Ishikawa (cell line): ENCODE data around the gene CPT1B.

Experiments used
- CEBPB ChIP-seq: IDR thresholded peaks from 2 replicates; pipeline ENCODE4 v1.6.1; 2012
- CREB1 ChIP-seq: IDR thresholded peaks from 2 replicates; pipeline ENCODE4 v1.6.1; 2012; ENCODE audit warnings: low read depth
- EGR1 ChIP-seq: IDR thresholded peaks from 2 replicates; pipeline ENCODE4 v1.6.1; 2012
- EP300 ChIP-seq: IDR thresholded peaks from 2 replicates; pipeline ENCODE4 v1.6.1; 2012; ENCODE audit warnings: borderline replicate concordance
- FOXM1 ChIP-seq: IDR thresholded peaks from 2 replicates; pipeline ENCODE4 v1.6.1; 2012; ENCODE audit warnings: low read depth, borderline replicate concordance
- MAX ChIP-seq: IDR thresholded peaks from 2 replicates; pipeline ENCODE4 v1.6.1; 2012
- NFIC ChIP-seq: IDR thresholded peaks from 2 replicates; pipeline ENCODE4 v1.6.1; 2012
- RAD21 ChIP-seq: IDR thresholded peaks from 2 replicates; pipeline ENCODE4 v1.6.1; 2012; ENCODE audit warnings: low read depth
- REST ChIP-seq: IDR thresholded peaks from 2 replicates; pipeline ENCODE4 v1.6.1; 2012; ENCODE audit warnings: low read depth, mild to moderate bottlenecking
- TAF1 ChIP-seq: IDR thresholded peaks from 2 replicates; pipeline ENCODE4 v1.6.1; 2012; ENCODE audit warnings: low read depth, mild to moderate bottlenecking
- TCF12 ChIP-seq: IDR thresholded peaks from 2 replicates; pipeline ENCODE4 v1.6.1; 2012; ENCODE audit warnings: low read depth
- TEAD4 ChIP-seq: IDR thresholded peaks from 2 replicates; pipeline ENCODE4 v1.6.1; 2012
- USF1 ChIP-seq: IDR thresholded peaks from 2 replicates; pipeline ENCODE4 v1.6.1; 2012
- YY1 ChIP-seq: IDR thresholded peaks from 2 replicates; pipeline ENCODE4 v1.6.1; 2012; ENCODE audit warnings: low read depth
- ZBTB7A ChIP-seq: IDR thresholded peaks from 2 replicates; pipeline ENCODE4 v1.6.1; 2012; ENCODE audit warnings: low read depth

Gene CPT1B

GRCh38 chr22:50560034-50560433 lies 18.2 kb downstream of the CPT1B start:
- no peak for TF ChIP-seq USF1
- TF ChIP-seq YY1: no peak
- no peak for TF ChIP-seq TCF12
- TF ChIP-seq CEBPB: no peak
- TF ChIP-seq RAD21: no peak
- TF ChIP-seq ZBTB7A: no peak
- TF ChIP-seq TAF1: no peak
- no peak for TF ChIP-seq MAX
- no peak for TF ChIP-seq FOXM1
- TF ChIP-seq EGR1: no peak
- TF ChIP-seq NFIC: no peak
- TF ChIP-seq EP300: no peak
- TF ChIP-seq CREB1: no peak
- TF ChIP-seq REST: no peak
- TF ChIP-seq TEAD4: no peak

GRCh38 chr22:50556703-50557102 lies 21.5 kb downstream of the CPT1B start:
- TF ChIP-seq YY1 (no peak), NFIC (no peak), EP300 (no peak), REST (no peak), EGR1 (no peak), TEAD4 (no peak), CEBPB (no peak), USF1 (no peak), CREB1 (no peak), RAD21 (no peak), TCF12 (no peak), MAX (no peak)

GRCh38 chr22:50553310-50553709 lies 24.9 kb downstream of the CPT1B start:
- TF ChIP-seq EP300 (no peak), YY1 (no peak), MAX (no peak), TCF12 (no peak), USF1 (no peak), CEBPB (no peak), NFIC (no peak), ZBTB7A (no peak), REST (no peak), TEAD4 (no peak), RAD21 (no peak), CREB1 (no peak), TAF1 (no peak), EGR1 (no peak)

- no peak for TF ChIP-seq TEAD4
- no peak for TF ChIP-seq MAX
- TF ChIP-seq EP300: no peak
- no peak for TF ChIP-seq TCF12
- TF ChIP-seq CREB1: no peak
- TF ChIP-seq CEBPB: no peak
- no peak for TF ChIP-seq ZBTB7A
- no peak for TF ChIP-seq TAF1
- TF ChIP-seq NFIC: no peak
These were observed 27.0 kb downstream of the CPT1B start for GRCh38 chr22:50551160-50551752.
